ENCODE results near the gene RHEB. TPM values are rescaled to one million over a fixed set of nuclear protein-coding genes. Genes with fewer than 3 reads are reported as not detected.

The RHEB gene
- polyA plus RNA-seq, 3 donors, result 111 to 130 (median 130) TPM

DNA sequence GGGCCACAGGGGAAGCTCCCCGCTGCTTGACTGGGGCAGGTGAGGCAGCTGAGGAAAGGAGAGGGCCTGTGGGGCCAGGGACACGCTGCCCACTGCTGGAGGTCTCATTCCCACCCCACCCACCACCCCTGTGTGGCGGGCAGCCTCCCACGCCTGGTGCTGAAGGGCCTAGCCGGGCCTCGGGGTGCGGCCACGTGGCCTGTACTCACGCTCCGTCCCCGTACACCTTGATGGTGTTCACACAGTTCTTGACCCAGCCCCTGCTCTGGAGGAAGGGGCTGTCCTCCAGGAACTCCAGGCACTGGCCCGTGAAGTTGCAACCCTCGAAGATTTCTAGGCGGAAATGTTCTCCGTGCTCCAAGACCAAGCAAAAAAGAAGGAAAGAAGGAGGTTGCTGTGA is 83.7 kb downstream of the RHEB start:
- no peak for DNase-seq

DNA sequence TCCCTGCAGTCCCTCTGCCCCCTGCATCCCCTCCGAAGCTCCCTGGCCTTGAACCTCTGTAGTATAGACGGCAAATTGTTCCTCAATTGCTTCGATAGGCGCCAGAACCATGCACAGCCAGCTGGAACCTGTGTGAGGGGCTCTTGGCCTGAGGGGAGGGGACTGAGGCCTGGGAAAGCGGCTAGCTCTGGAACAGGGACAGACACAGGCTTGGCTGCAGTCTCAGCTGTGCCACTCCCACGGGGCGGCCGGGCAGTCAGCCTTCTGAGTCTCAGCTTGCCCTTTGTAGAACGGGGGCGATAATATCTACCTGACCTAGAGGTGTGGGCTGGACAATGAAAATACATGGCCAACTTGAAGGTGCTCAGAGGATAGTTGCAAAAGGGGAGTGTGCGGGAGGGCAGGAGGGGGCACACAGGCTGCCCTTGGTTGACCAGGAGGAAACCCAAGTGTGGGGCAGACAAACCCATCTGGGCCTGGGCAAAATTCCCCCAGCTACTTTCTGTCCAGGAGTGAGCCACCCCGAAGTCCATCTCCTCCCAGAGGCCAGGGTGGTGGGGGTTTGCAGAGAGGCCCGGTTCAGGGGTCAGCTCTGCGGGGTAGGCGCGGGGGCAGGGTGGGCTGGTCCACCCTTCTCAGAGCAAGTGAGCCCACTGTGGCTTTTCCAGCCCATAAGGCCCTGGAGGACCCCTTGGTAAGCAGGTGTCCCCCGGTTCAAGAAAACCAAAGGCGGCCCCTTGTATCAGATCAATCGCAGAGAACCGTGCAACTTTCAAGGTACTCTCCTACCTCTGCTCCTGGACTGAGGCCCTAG is 84.4 kb downstream of the RHEB start:
- no peak for DNase-seq

DNA sequence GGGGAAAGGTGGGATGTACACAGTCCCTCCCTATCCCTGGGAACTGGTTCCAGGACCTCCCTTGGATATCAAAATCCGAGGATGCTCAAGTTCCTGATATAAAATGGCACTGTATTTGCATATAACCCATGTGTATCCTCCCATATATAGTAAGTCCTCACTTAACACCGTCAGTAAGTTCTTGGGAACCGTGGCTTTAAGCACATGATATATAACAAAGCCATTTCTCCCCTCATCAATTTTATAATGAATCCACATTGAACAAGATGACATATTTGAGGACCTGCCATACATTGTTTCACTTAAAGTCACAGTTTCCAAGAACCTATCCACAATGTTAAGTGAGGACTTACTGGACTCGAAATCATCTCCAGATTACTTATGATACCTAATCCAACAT is 85.1 kb downstream of the RHEB start:
- DNase-seq, result no peak

DNA sequence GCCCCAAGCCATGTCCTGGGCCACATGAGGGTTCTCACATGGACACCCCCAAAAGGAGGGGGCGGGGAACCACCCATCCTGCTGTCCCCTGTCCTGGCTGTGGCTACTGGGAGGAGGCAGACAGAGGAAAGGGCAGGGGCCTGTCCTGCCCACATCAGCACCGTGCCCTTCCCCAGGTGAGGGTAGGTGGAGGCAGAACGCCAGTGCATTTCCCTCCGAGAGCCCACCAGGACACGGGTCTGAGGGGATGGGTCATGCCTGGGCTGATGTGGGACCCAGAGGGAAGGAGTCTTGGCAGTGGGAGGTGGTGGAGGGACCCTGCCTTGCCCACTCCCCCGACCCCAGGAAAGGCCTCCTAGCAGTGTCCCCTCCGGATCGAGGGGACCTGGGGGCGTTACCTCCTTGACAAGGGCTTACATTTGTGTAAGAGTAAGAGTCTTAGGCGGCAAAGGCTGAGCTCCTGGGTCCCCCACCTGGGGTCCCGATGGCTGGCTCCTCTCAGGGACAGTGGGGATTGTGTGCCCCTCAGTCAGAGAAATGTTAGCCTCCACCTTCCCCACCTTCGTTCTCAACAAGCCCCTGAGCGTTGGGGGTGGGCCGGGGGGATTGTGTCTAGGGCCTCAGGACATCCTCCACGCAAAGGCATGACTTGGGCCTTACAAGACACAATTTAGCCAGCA is 85.8 kb downstream of the RHEB start:
- DNase-seq, result no peak

DNA sequence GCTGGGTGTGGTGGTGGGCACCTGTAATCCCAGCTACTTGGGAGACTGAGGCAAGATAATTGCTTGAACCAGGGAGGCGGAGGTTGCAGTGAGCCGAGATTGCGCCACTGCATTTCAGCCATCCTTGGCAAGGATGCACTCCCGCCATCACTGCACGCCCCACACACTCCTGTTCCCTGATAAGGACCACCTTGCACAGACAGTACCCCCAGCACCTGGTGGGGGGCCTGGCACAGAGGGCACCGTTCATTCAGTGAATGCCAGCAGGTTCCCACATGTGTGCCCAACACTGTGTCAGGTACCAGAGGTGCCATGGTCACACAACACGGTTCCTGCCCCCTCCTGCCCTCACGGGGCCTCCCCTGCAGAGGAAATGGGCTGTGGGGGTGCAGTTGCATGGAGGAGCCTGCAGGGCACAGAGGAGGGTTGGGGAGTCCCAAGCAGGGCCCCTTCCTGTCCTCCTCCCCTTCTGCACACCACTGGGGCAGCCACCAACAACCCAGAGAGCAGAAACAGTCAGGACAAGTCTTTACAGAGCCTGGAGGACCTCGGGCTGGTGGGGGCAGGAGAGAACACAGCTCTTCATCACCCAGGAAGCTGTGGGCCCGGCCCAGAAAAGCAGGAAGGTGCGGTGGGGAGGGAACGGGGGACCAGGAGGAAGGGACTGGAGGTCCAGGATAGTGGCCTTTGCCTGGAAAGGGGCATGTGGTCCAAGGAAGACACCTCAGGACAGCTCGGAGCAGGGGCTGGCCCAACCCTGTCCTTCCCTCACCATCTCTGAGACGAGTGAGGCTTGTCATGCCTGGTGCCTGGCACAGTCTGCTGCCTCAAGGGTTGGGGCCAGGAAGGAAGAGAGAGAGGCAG is 86.8 kb downstream of the RHEB start:
- DNase-seq, result no peak

DNA sequence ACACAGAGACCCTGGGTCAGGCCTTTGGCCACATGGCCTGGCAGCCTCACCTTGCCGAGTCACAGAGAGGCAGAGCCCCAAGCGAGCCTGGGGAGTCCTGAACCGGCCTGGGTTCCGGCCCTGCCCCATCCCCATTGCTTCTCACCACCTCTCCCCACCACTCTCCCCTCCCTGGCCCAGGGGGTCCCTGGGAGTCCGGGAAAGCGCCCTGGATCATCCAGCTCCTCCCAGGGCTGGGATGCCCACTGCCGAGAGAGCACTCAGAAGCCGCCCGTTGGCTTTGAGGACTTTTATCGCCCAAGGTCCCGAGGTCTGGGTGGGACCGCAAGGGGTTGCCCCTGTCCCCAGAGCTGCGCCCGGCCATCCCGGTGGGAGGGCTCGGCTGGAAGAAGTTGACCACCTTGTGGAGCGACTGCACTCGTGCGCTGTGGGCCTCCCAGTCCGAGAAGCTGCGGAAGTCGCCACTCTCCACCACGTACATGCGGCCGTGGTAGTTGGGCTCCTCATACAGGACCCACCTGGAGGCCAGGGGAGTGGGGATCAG is 87.9 kb downstream of the RHEB start:
- DNase-seq, result no peak

DNA sequence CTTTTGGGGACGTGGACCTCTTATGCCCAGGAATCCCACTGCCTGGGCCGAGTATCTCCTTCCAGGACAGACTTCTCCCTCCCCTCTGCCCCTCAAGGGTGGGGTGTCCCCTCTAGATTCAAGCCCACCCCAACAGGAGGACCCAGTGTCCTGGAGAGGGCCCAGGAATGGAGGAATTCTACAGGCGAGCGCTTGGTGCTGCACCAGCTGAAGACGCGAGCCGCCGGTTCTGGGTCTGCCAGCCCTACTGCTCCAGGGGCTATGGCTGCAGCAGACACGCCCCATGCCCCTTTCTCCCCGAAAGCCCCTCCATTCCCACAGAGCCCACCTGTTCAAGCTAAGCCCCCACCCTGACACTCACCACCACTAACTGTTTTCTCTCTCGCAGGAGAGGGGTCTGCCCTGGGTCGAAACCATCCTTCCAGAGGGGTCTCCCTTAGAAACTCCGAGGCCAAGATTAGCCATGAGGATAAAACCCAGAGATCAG is 88.4 kb downstream of the RHEB start:
- DNase-seq, result no peak

DNA sequence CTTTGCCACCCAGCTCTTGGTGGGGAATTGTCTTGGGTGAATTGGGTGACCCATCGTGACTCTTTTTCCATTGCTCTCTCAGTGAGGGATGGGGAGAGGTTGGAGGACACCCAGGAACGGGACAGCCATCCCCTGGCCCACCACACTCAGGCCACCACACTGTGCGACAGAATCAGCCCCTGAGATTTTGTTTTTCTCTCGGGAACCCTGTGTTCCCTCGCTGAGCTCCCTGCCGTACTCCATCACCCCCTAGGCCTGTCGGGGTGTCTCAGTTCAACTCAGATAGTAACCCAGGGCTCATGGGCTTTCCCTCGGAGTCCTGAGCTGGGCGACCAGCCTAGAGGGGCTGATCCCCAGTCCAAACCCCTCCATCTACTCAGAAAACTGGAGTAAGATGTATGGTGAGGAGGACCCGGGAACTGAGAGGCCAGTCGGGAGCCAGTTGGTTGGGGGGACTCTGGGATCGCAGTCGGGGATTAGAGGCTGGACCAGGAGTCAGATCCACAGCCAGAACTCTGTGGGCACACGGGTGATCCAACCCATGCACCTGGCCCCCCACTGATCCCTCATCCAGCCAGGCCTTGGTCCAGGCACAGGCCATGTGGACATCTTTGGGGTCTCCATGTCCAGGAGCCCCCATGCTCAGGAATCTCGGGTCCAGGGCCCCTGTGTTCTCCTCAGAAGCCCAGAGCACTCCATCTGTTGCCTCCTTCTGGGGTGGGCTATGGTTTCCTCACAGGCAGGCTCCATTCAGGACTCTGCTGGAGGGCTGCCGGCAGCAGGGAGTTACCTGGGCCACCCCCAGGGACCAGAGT is 89.1 kb downstream of the RHEB start:
- DNase-seq, result no peak

DNA sequence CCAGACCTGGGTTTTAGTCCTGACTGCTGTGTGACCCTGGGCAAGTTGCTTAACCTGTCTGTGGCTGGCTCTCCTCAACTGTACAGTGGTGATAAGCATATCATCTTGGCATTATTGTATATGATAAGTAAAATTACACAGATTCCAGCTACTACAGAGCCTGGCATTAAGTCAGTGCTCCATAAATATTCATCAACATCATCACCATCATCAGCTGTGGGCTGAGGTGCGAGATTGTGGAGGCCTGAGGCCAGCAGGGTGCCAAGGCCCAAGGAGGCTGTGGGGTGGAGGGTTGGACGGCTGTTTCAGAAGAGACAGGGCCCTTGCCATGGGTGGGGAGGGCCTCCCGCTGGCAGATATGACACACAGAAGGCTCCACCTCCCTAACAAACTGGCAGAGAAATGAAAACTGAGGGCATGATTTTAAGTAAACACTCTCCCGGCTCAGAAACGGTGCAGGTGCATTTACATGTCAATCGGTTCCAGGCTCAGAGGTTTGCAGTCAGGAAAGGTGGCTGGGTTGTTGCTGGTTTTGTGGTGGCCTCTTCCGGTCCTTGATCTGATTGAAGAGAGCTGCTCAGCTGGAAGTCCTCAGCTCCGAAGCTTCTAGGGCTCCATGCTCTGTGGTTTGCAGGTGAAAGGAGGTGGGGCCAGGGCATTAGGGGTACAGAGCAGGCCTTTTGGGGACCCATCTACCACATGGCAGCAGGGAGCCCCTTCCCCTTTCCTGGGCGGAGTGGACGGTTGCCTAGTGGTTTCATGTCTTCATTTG is 89.9 kb downstream of the RHEB start:
- DNase-seq, result no peak

DNA sequence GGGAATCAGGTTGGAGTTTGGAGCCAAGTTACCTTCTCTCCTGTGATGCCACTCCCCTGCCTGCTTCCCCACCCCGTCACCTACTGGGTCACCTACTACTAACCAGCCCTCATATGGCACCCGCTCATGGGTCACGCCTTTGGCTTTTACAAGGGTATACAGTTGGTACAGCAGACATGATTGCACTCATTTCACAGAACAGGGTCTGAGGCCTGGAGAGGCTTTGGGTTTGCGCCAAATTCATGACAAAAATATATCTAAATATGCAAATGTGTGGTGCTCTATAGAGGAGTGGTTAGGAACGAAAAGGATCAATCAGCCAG is 90.5 kb downstream of the RHEB start:
- DNase-seq, result no peak

DNA sequence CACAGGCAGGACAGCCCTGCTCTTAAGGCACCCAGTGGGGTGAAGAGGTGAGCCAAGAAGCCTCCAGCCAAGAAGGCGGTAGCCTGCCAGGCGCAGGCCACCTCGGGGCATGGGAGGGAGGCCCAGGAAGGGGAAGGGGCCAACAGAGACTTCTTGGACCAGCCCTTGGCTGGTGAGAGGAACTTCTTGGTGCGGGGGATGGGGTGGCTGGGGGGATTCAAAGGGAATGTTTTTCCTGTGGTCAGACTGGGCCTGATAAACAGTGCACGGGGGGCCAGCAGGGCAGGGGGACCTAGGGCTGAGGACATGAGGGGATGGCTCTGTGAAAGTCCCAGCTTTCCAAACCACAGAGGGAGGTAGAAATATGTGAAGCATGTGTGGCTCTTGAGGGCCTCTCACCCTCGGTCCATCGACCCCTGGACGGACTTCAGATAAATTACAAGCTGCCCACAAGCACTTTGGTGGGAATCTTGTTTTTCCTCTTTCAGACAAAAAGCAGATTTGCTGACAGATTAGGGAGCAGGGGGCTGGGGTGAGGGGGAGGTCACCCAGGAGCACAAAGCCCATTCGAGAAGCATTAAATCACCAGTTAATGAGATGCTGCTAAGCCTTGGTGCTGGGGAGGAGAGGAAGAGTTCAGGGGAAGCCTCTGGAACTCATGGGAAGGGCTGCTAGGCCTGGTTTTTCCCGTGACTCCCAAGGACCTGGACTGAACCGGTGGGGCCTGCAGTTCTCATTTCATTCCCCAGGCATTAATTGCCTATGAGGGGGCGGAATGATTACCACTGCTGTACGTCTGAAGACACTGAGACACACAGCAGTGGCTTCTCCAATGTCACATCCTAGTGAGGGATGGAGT is 91.1 kb downstream of the RHEB start:
- DNase-seq, result peak; percentile 93

DNA sequence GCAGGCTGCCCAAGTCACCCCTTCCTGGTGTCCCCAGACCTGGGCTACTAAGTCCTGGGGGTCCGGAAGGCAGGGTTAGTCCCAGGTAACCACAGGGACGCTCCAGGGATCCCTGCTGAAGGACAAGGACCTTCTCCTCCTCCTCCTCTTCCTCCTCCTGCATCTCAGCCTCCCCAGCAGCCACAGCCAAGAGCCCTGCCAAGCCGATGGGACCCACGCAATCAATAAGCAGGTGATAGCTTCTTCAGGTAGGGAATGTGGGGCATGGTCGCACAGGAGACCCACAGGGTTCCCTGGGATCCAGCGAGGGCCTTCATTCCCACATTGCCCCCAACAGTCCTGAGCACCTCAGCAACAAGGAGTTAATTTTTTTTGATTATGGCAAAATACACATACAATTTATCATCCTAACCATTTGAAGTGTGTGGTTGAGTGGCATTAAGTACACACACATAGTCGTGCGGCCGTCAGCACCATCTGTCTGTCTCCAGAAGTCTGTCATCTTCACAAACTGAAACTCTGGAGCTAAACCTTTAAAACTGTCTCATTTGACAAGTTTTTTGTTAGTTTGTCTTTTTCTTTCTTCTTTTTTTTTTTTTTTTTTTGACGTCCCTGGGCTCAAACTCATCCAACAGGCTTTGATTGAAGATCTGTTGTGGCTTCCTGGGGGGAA is 91.9 kb downstream of the RHEB start:
- no peak for DNase-seq

DNA sequence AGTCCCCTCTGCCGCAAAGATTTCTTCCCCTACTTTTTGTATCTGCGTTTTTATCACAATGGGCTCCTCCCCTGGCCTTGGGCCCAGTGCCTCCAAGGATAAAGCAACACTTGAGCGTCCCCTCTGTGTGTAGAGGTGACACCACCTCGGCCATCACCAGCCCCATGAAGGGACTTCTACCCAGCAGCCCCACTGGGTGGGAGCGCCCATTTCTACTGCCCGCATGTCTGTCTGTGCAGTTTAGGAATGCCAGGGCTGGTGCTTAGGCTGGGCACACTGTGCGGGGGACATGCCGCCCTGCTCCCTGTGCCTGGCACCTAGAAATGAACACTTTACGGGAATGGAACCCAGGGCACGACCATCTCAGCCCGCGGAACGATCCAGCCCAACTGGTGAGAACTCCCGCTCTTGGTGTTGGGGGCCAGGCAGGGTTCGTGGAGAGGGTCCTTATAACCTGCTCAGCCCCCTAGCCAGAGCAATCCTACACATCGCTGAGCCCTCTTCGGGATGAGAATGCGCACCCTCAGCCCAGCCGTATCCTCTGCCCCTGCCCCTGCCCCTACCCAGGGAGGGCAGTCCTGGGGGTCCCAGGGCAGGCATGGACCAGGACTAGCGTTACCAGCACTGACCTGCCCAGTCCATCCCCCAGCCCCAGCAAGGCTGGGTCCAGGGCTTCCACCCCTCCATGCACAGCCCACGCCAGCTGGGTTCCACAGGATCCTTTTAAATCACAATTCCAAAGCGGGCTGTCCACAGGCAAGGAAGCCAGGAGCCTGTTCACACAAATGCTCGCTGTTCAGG is 92.6 kb downstream of the RHEB start:
- DNase-seq, result no peak

DNA sequence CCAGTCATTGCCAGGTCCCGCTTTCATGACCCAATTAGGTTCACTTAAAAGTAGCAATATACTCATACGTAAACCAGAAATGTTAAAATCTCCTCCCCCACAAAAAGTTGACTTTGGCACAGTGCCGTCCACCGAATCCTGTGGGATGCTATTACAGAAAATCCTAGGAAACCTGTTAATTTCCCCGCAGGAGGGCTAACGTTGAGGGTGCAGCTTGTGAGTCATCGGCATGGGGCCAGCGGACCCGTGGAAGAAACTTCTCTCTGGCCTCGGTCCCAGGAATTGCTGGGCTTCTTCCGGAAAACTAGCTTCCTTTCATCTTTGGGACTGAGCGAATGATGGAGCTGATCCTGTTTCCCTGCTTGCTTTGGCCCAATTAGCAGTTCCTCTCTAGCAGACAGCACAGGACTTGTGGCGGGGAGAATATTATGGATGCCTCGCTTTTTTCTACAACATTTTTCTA is 93.2 kb downstream of the RHEB start:
- no peak for DNase-seq

DNA sequence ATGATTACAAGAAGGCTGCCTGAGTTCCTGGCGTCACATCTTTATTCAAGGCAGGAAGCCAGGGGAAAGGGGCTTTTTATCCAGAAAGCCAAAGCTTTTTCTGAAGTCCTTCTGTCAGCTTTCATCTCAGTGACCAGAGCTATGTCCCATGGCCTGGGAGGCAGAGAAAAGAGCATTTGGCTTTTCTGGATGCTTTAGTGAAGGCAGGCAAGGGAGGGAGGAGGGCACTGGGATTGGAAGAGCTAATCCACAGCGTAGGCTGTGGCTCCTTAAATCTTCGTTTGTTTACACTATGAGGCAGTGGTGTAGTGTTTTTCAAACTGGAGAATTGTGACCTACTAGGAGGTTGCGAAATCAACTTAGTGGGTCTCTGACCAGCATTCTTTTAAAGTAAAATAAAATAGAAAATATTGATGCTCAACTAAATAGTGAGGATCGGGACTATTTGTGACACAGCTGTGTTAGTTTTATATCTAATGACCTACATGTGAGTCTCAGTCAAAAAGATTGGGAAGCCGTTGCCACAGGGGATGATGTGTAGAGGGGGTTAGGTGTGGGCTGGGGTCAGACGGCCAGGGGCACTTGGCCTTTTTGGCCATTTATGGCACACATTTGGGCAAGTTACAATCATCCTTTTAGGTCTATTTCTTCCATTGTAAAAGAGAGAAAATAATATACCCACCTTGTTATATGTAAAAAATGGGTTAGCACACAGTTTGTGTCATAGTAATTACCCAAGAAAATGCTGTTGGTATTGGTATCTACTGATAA is 93.8 kb downstream of the RHEB start:
- no peak for DNase-seq

DNA sequence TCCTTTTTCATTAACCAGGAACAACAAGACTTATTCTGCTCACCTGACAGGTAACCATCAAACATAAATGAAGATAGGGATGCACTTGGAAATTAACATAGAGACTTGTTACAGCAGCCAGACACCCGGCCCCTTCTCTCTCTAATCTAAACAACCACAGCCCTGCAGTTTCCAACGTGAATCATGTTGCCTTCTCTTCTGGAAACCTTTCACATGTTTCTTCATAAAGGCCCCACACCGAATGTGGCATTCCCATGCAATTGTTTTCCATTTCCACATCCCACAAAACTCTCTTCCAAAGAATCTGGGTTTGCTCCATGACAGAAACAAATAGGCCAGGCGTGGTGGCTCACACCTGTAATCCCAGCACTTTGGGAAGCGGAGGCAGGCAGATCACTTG is 94.9 kb downstream of the RHEB start:
- no peak for DNase-seq

DNA sequence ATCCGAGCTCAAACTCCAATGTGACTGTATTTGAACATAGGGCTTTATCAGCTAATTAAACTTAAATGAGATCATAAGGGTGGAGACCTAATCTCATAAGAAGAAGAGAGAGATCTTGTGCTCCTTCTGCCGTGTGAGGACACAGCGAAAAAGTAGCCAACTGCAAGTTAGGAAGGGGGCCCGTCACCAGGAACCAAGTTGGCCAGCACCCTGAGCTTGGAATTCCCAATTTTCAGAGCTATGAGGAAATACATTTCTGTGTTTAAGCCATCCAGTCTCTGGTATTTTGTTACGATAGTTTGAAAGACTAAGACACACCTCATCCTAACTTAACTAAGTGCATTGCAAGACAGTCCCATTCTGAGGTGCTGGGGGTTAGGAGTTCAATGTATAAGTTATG is 95.8 kb downstream of the RHEB start:
- DNase-seq, result no peak

All from renal pelvis (tissue), 4 donors.